ENCODE data around the gene TIFAB. TPM values are rescaled to one million over a fixed set of nuclear protein-coding genes. Genes with fewer than 3 reads are reported as not detected.

The TIFAB gene
- total RNA-seq, 4 donors from 2014 or later: 0.16 TPM; not detected in 3

- H3K4me1 ChIP-seq: peaks cover 0 to 21% (median 3%) of the 10 kb centered on the region in 4 donors
- no peak for TF ChIP-seq POLR2A (IDR thresholded peaks at IDR 0.05)
- TF ChIP-seq CTCF (IDR thresholded peaks at IDR 0.05): no peak
- TF ChIP-seq POLR2AphosphoS5 (IDR thresholded peaks at IDR 0.05): no peak
- no peak for TF ChIP-seq EP300 (IDR thresholded peaks at IDR 0.05; ENCODE audit: low read depth)
- in situ Hi-C loops (cut with MboI; ENCODE audit: low pct_ligation_motif_present in 1 of 4, low pct_unique_long_range_greater_than_20kb in 1 of 4, low sequenced_read_pairs in 3 of 4): no loop called here
- no peaks in the 10 kb centered on the region for H3K36me3 ChIP-seq
- H3K27me3 ChIP-seq: peaks cover 3% of the 10 kb centered on the region
- no peak overlapping the region for H3K27ac ChIP-seq
- H3K4me3 ChIP-seq: no peak overlapping the region
- no peaks in the 10 kb centered on the region for H3K9me3 ChIP-seq
- intact Hi-C loops (cut with DNase I; ENCODE audit: low total_unique reads): no loop called here
- no peak for DNase-seq
- WGBS, 2 donors (ENCODE audit: low coverage in 1 of 2): 67 to 74% methylated on average over 4 to 11 of the region's 11 CpGs
Observed at GRCh38 chr5:135439231-135440205, 12.6 kb downstream of the TIFAB start.

- H3K27me3 ChIP-seq: peaks cover 3% of the 10 kb centered on the region
Observed at GRCh38 chr5:135438636-135439221, 13.4 kb downstream of the TIFAB start.

GRCh38 chr5:135437796-135438560 lies 14.2 kb downstream of the TIFAB start:
- H3K4me3 ChIP-seq: no peak overlapping the region
- TF ChIP-seq EP300 (IDR thresholded peaks at IDR 0.05; ENCODE audit: low read depth): no peak
- TF ChIP-seq POLR2AphosphoS5 (IDR thresholded peaks at IDR 0.05): peak in 2 of 3 donors; percentile 21 to 40
- TF ChIP-seq CTCF (IDR thresholded peaks at IDR 0.05): peak in 1 of 5 experiments; percentile 8
- no peak for TF ChIP-seq POLR2A (IDR thresholded peaks at IDR 0.05)
- in situ Hi-C loops (cut with MboI; ENCODE audit: low pct_ligation_motif_present in 1 of 4, low pct_unique_long_range_greater_than_20kb in 1 of 4, low sequenced_read_pairs in 3 of 4): no loop called here
- no peaks in the 10 kb centered on the region for H3K36me3 ChIP-seq
- peak; percentile 67 for DNase-seq
- intact Hi-C loops (cut with DNase I; ENCODE audit: low total_unique reads): no loop called here
- peak overlapping the region; percentile 10 to 37 (median 28) for H3K27ac ChIP-seq
- 43% methylated on average over 13 of the region's 13 CpGs; no CpG with 5 or more reads in 1 of the 2 donors for WGBS, 2 donors (ENCODE audit: low coverage in 1 of 2)
- no peaks in the 10 kb centered on the region for H3K9me3 ChIP-seq
- H3K27me3 ChIP-seq: peaks cover 3% of the 10 kb centered on the region
- peaks cover 0 to 22% (median 3%) of the 10 kb centered on the region in 4 donors for H3K4me1 ChIP-seq

More at GRCh38 chr5:135438636-135439221, 13.4 kb downstream of the TIFAB start:
- Histone ChIP-seq H3K27ac (peak overlapping the region in 2 of 4 donors; percentile 13 to 36), H3K36me3 (no peaks in the 10 kb centered on the region), H3K4me3 (no peak overlapping the region), H3K9me3 (no peaks in the 10 kb centered on the region), H3K4me1 (peaks cover 0 to 22% (median 3%) of the 10 kb centered on the region in 4 donors)
- in situ Hi-C loops (cut with MboI; ENCODE audit: low pct_ligation_motif_present in 1 of 4, low pct_unique_long_range_greater_than_20kb in 1 of 4, low sequenced_read_pairs in 3 of 4): no loop called here
- WGBS, 2 donors (ENCODE audit: low coverage in 1 of 2): 73 to 74% methylated on average over 3 to 10 of the region's 10 CpGs
- intact Hi-C loops (cut with DNase I; ENCODE audit: low total_unique reads): no loop called here
- TF ChIP-seq POLR2AphosphoS5 (IDR thresholded peaks at IDR 0.05) (no peak), POLR2A (IDR thresholded peaks at IDR 0.05) (no peak), EP300 (IDR thresholded peaks at IDR 0.05; ENCODE audit: low read depth) (no peak), CTCF (IDR thresholded peaks at IDR 0.05) (no peak)
- no peak for DNase-seq

All from transverse colon (tissue), 4 donors.